ENCODE measurements around the gene ADAM19. TPM values are rescaled to one million over a fixed set of nuclear protein-coding genes. Genes with fewer than 3 reads are reported as not detected.

ADAM19 gene
- total RNA-seq, 1 experiment from 2014 or later: 3.5 TPM

DNA sequence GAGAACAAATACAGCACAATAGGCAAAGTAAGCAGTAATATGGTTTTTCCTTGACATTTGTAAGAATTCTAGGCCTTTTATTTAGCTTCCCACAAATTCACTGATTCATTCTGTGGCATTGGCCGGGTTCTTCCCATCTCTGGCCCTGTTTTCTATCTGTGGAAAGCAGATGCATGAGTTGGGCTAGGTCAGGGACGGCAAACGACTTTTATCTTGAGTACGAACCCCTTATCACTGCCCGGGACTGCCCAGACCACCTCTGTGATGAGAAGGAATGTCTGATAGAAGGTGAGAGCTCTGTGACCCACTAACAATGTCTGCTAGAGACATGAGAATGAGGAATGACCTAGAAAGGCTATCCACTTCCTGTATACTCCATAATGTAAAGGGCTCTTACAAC lies 35.4 kb upstream of the ADAM19 start:
- Histone ChIP-seq H3K4me3 (ENCODE audit: low read depth in 2 of 2, low read length in 2 of 2) (no peak overlapping the region), H3K36me3 (ENCODE audit: control insufficient read depth, insufficient read depth, low read length) (no peaks in the 10 kb centered on the region), H3K9me3 (ENCODE audit: control insufficient read depth, insufficient read depth, low read depth, low read length) (no peaks in the 10 kb centered on the region), H3K27me3 (ENCODE audit: control insufficient read depth, insufficient read depth, low read length) (no peaks in the 10 kb centered on the region), H3K27ac (ENCODE audit: low read length) (no peak overlapping the region), H3K4me1 (ENCODE audit: control insufficient read depth, insufficient read depth, low read length) (no peaks in the 10 kb centered on the region)
- ChIA-PET CTCF (no interaction called here), POLR2A (interaction anchor here (0.6 kb wide), 1 partner anchor 93 kb away, joined by 10 read pairs; no protein-coding TSS in a partner anchor)
- in situ Hi-C loops (cut with HindIII; ENCODE audit: low pct_unique_long_range_greater_than_20kb, low sequenced_read_pairs) (no loop called here), intact Hi-C loops (cut with micrococcal nuclease; ENCODE audit: unreplicated experiment) (no loop called here)
- TF ChIP-seq POLR2AphosphoS5 (IDR thresholded peaks at IDR 0.05; ENCODE audit: low read depth, low read length) (no peak), TCF7L2 (IDR thresholded peaks at IDR 0.05; ENCODE audit: low read depth, low read length) (no peak), SIN3A (IDR thresholded peaks at IDR 0.05; ENCODE audit: borderline replicate concordance, insufficient read depth, low read depth, low read length) (no peak)
- TF ChIP-seq, protein P1, sequence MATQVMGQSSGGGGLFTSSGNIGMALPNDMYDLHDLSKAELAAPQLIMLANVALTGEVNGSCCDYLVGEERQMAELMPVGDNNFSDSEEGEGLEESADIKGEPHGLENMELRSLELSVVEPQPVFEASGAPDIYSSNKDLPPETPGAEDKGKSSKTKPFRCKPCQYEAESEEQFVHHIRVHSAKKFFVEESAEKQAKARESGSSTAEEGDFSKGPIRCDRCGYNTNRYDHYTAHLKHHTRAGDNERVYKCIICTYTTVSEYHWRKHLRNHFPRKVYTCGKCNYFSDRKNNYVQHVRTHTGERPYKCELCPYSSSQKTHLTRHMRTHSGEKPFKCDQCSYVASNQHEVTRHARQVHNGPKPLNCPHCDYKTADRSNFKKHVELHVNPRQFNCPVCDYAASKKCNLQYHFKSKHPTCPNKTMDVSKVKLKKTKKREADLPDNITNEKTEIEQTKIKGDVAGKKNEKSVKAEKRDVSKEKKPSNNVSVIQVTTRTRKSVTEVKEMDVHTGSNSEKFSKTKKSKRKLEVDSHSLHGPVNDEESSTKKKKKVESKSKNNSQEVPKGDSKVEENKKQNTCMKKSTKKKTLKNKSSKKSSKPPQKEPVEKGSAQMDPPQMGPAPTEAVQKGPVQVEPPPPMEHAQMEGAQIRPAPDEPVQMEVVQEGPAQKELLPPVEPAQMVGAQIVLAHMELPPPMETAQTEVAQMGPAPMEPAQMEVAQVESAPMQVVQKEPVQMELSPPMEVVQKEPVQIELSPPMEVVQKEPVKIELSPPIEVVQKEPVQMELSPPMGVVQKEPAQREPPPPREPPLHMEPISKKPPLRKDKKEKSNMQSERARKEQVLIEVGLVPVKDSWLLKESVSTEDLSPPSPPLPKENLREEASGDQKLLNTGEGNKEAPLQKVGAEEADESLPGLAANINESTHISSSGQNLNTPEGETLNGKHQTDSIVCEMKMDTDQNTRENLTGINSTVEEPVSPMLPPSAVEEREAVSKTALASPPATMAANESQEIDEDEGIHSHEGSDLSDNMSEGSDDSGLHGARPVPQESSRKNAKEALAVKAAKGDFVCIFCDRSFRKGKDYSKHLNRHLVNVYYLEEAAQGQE (IDR thresholded peaks at IDR 0.05; ENCODE audit: insufficient read depth in 1 of 2, low read depth in 2 of 2, low read length in 1 of 2): no peak
- BruUV-seq (replicated peaks): no TSS peak
- DNase-seq (ENCODE audit: low read depth, low spot score) (no peak), ATAC-seq (no peak)

DNA sequence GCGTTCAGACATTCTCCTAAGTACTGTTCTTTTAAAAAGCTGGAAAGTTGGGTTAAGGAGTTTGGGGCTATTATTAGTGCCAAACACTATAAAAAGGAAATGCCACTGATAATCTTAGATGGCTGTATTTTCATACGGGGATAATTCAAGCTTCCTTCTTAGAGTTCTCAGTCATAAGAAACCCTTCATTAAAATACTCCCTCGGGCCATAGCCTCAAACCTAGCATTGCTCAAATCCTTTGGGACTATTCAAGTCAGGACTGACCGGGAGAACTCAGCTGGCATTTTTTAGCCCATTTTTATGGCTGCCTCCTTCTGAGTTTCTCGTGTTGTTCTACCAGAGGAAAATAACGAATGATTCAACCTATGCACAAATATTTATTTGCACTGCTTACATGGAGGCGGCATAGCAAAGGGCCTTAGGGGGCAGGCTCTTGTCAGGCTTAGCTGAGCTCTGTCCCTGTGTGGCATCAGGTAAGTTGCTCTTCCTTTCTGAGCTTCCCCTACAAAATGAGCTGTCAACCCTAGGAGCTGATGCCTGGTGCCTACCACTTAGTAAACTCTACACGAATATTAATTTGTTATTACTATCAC lies 33.5 kb upstream of the ADAM19 start:
- TF ChIP-seq, protein P1 (IDR thresholded peaks at IDR 0.05; ENCODE audit: insufficient read depth in 1 of 2, low read depth in 2 of 2, low read length in 1 of 2): no peak
- TF ChIP-seq, protein P2, sequence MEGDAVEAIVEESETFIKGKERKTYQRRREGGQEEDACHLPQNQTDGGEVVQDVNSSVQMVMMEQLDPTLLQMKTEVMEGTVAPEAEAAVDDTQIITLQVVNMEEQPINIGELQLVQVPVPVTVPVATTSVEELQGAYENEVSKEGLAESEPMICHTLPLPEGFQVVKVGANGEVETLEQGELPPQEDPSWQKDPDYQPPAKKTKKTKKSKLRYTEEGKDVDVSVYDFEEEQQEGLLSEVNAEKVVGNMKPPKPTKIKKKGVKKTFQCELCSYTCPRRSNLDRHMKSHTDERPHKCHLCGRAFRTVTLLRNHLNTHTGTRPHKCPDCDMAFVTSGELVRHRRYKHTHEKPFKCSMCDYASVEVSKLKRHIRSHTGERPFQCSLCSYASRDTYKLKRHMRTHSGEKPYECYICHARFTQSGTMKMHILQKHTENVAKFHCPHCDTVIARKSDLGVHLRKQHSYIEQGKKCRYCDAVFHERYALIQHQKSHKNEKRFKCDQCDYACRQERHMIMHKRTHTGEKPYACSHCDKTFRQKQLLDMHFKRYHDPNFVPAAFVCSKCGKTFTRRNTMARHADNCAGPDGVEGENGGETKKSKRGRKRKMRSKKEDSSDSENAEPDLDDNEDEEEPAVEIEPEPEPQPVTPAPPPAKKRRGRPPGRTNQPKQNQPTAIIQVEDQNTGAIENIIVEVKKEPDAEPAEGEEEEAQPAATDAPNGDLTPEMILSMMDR (IDR thresholded peaks at IDR 0.05): no peak
- TF ChIP-seq POLR2AphosphoS5 (IDR thresholded peaks at IDR 0.05; ENCODE audit: low read depth, low read length) (no peak), TCF7L2 (IDR thresholded peaks at IDR 0.05; ENCODE audit: low read depth, low read length) (no peak), SIN3A (IDR thresholded peaks at IDR 0.05; ENCODE audit: borderline replicate concordance, insufficient read depth, low read depth, low read length) (no peak)
- no peak for DNase-seq (ENCODE audit: low read depth, low spot score)
- ChIA-PET POLR2A (no interaction called here), CTCF (no interaction called here)
- Histone ChIP-seq H3K27ac (ENCODE audit: low read length) (no peak overlapping the region), H3K4me1 (ENCODE audit: control insufficient read depth, insufficient read depth, low read length) (no peaks in the 10 kb centered on the region), H3K36me3 (ENCODE audit: control insufficient read depth, insufficient read depth, low read length) (no peaks in the 10 kb centered on the region), H3K9me3 (ENCODE audit: control insufficient read depth, insufficient read depth, low read depth, low read length) (no peaks in the 10 kb centered on the region), H3K4me3 (ENCODE audit: low read depth in 2 of 2, low read length in 2 of 2) (no peak overlapping the region), H3K27me3 (ENCODE audit: control insufficient read depth, insufficient read depth, low read length) (no peaks in the 10 kb centered on the region)
- BruUV-seq (replicated peaks): no TSS peak
- in situ Hi-C loops (cut with HindIII; ENCODE audit: low pct_unique_long_range_greater_than_20kb, low sequenced_read_pairs) (no loop called here), intact Hi-C loops (cut with micrococcal nuclease; ENCODE audit: unreplicated experiment) (no loop called here)
- ATAC-seq: no peak

Measured in Panc1 (cell line).